K562 (cell line): Measurements from ENCODE around the gene B3GAT2. TPM values are rescaled to one million over a fixed set of nuclear protein-coding genes. Genes with fewer than 3 reads are reported as not detected.

Experiments
- ATAC-seq: fragments of 200-7000 bp; cut with Tn5 transposase; 3 replicates; pipeline ENCODE4 v1.9.1; 2020; ENCODE audit warnings: moderate library complexity
- BruUV-seq: library from RNA; stranded (reverse); fragments of 400-500 nt; replicated peaks from 2 replicates; lab custom pipeline; 2021; lab: Mats Ljungman, UMichigan
- CTCF ChIA-PET: fragments of 300-600 bp; formaldehyde crosslinking; extraction: SDS; loops from one replicate; lab custom pipeline; 2021; ENCODE audit warnings: low intra/inter-chr PET ratio; lab: Yijun Ruan, JAX
- POLR2A ChIA-PET: fragments of 300-600, 350-650 bp; sonication (Branson Sonifier 250); formaldehyde crosslinking; extraction: SDS; loops from one replicate; lab custom pipeline; 2021; ENCODE audit warnings: antibody characterized with exemption, inconsistent platforms; lab: Yijun Ruan, JAX
- DNase-seq, 4 experiments: peaks; one replicate each; pipeline versions ENCODE4 v3.0.0 to v3.0.0-alpha.2; 2011 to 2018; ENCODE audit warnings: low spot score in 3 of 4, mixed read lengths in 3 of 4; ENCODE audit errors: extremely low read depth in 1 of 4
- FAIRE-seq: peaks from 2 replicates; lab custom pipeline; 2011; peaks lifted over from hg19 to GRCh38; lab: Jason Lieb, UNC
- H2AFZ ChIP-seq: 2 replicates; pipeline ENCODE4 v1.6.0; 2011; ENCODE audit warnings: low read depth, low read length, control low read depth, inconsistent platforms
- H3K27ac ChIP-seq: fragments of 200-600 bp; 3 replicates; pipeline ENCODE4 v1.8.0; 2011; ENCODE audit warnings: low read depth, mild to moderate bottlenecking, control low read depth, inconsistent platforms, low read length, moderate library complexity, mixed read lengths; ENCODE audit errors: extremely low read depth
- H3K27me3 ChIP-seq, 2 experiments: fragments of 300-600 bp in 1 of 2; 2 replicates in 1 of 2; 3 replicates in 1 of 2; pipeline versions ENCODE4 v1.6.0 to v1.8.0; 2011; ENCODE audit warnings: inconsistent platforms in 2 of 2, low read length in 2 of 2, mild to moderate bottlenecking in 1 of 2, mixed read lengths in 1 of 2, moderate library complexity in 1 of 2; ENCODE audit not compliant: control insufficient read depth in 2 of 2, insufficient read depth in 2 of 2
- H3K36me3 ChIP-seq: fragments of 300-600 bp; 3 replicates; pipeline ENCODE4 v1.8.0; 2011; ENCODE audit warnings: mild to moderate bottlenecking, low read length, inconsistent platforms; ENCODE audit not compliant: control insufficient read depth, insufficient read depth
- H3K4me1 ChIP-seq, 2 experiments: fragments of 200-600 bp in 1 of 2; replicated peaks in 1 of 2; 2 replicates in 1 of 2; 3 replicates in 1 of 2; pipeline versions ENCODE4 v1.5.1 to v1.8.0; 2011; ENCODE audit warnings: inconsistent platforms in 2 of 2, low read length in 2 of 2, mild to moderate bottlenecking in 1 of 2, mixed read lengths in 1 of 2, moderate library complexity in 1 of 2; ENCODE audit not compliant: control insufficient read depth in 2 of 2, insufficient read depth in 2 of 2
- H3K4me2 ChIP-seq: 2 replicates; pipeline ENCODE4 v1.6.1; 2011; ENCODE audit warnings: low read length, control low read depth, inconsistent platforms, mixed read lengths; ENCODE audit not compliant: insufficient read depth
- H3K4me3 ChIP-seq: fragments of 200-600 bp; sonication (generic), shearing (Covaris generic); 2 replicates; pipeline ENCODE4 v1.5.1; 2016; ENCODE audit warnings: control low read depth, inconsistent platforms
- H3K79me2 ChIP-seq: fragments of 200-600 bp; 3 replicates; pipeline ENCODE4 v1.8.0; 2011; ENCODE audit warnings: low read length, inconsistent platforms; ENCODE audit not compliant: control insufficient read depth, insufficient read depth
- H3K9ac ChIP-seq, 2 experiments: 2 replicates each; pipeline versions ENCODE4 v1.6.0 to v1.6.1; 2011; ENCODE audit warnings: low read depth in 2 of 2, low read length in 2 of 2, control low read depth in 1 of 2, inconsistent platforms in 1 of 2, mild to moderate bottlenecking in 1 of 2, mixed read lengths in 1 of 2; ENCODE audit not compliant: insufficient read depth in 1 of 2
- H3K9me1 ChIP-seq: one replicate; pipeline ENCODE4 v1.6.0; 2011; ENCODE audit warnings: inconsistent platforms, mild to moderate bottlenecking, low read length, moderate library complexity; ENCODE audit not compliant: control insufficient read depth, insufficient read depth
- H3K9me3 ChIP-seq: replicated peaks from 2 replicates; pipeline ENCODE4 v1.5.1; 2011; ENCODE audit warnings: low read depth, low read length, inconsistent platforms; ENCODE audit not compliant: control insufficient read depth, insufficient read depth
- H4K20me1 ChIP-seq: replicated peaks from 2 replicates; pipeline ENCODE4 v1.6.1; 2011; ENCODE audit warnings: low read length, inconsistent platforms, mixed read lengths; ENCODE audit not compliant: control insufficient read depth, insufficient read depth
- PYGO2 ChIP-seq: fragments of 450-650 bp; IDR thresholded peaks from 2 replicates; pipeline ENCODE4 v1.6.1; 2016; ENCODE audit warnings: mild to moderate bottlenecking, missing genetic modification characterization, moderate library complexity, missing compliant biosample characterization
- RAD51 ChIP-seq: fragments of 450-650 bp; IDR thresholded peaks from 2 replicates; pipeline ENCODE4 v1.7.1; 2016; ENCODE audit warnings: low read depth, mild to moderate bottlenecking, borderline replicate concordance
- RBM39 ChIP-seq: fragments of 200-400 bp; formaldehyde crosslinking; optimal IDR thresholded peaks from 2 replicates; pipeline ENCODE3; 2018; ENCODE audit warnings: low read depth, low read length
- ZNF146 ChIP-seq: IDR thresholded peaks from one replicate; pipeline ENCODE4 v1.6.1; 2018; ENCODE audit warnings: missing compliant biosample characterization; ENCODE audit not compliant: unreplicated experiment
- WGBS: fragments of 100-300 bp; shearing (Covaris generic); methylation state at CpG from one replicate; pipeline ENCODE4 v1.1.6; 2016; ENCODE audit warnings: low coverage, mixed read lengths; ENCODE audit not compliant: insufficient coverage; ENCODE audit errors: missing lambda C conversion rate; 5-methylcytosine and 5-hydroxymethylcytosine counted together
- in situ Hi-C: fragments of 300-500 bp; cut with MboI; formaldehyde crosslinking; loops from 4 replicates; pipeline ENCODE4 v1.15.0; 2018; ENCODE audit warnings: inconsistent platforms, mixed read lengths
- intact Hi-C: fragments of 100-400 bp; cut with micrococcal nuclease; formaldehyde crosslinking; loops from 2 replicates; pipeline ENCODE4 v1.14.2; 2022
- polyA plus RNA-seq, 8 experiments: library from polyadenylated mRNA; depleted of rRNA in 4 of 8; stranded (reverse) in 5 of 8; unstranded in 3 of 8; fragments of >200 nt; fragmentation: Nextera tagmentation in 2 of 8; fragmentation: Illumina TruSeq in 1 of 8; extraction: Ambion mirVana in 2 of 8; extraction: Trizol in 1 of 8; gene quantifications; 2 replicates each; pipeline versions ENCODE4 v1.2.1 to v1.2.3, GENCODE V29; 2011 to 2014; ENCODE audit warnings: inconsistent platforms in 1 of 8, missing spikeins in 1 of 8
- total RNA-seq, 7 experiments: library from RNA; depleted of rRNA in 6 of 7; stranded (reverse); fragments of >200 nt in 6 of 7; fragmentation: Illumina TruSeq in 2 of 7; extraction: Trizol in 2 of 7; gene quantifications; 2 replicates each; pipeline versions ENCODE4 v1.2.1 to v1.2.3, GENCODE V29; 2011 to 2021; ENCODE audit warnings: low replicate concordance in 1 of 7

B3GAT2 gene
- total and polyA plus RNA-seq, 9 of the 15 experiments (the other 6 are each of a cell fraction or from before 2014, with no cell fraction given) = 0.01 to 0.43 (median 0.04) TPM; not detected in 4

GRCh38 chr6:70834520-70834919, 122.3 kb downstream of the B3GAT2 start:
- Histone ChIP-seq H3K79me2 (no peaks in the 10 kb centered on the region), H3K4me3 (no peak overlapping the region), H3K4me1 (peaks cover 0 to 6% of the 10 kb centered on the region in 2 experiments; a peak in 2 of 5 replicates), H3K27ac (no peak overlapping the region), H3K27me3 (no peaks in the 10 kb centered on the region), H3K9me1 (no peaks in the 10 kb centered on the region), H3K4me2 (no peak overlapping the region), H3K9ac (no peak overlapping the region), H3K9me3 (no peaks in the 10 kb centered on the region), H4K20me1 (no peaks in the 10 kb centered on the region), H2AFZ (no peak overlapping the region)
- no peak for DNase-seq
- in situ Hi-C loops = no loop called here
- BruUV-seq = no TSS peak
- no peak for FAIRE-seq
- ChIA-PET CTCF (no interaction called here), POLR2A (no interaction called here)
- intact Hi-C loops = no loop called here
- 30% methylated on average over 2 of the region's 2 CpGs for WGBS
- ATAC-seq = no peak
- TF ChIP-seq RAD51 (no peak), RBM39 (no peak)
- TF ChIP-seq, all 486 proteins: peak for 0
- H3K36me3 ChIP-seq = no peaks in the 10 kb centered on the region

- FAIRE-seq = no peak
- ChIA-PET CTCF (no interaction called here), POLR2A (no interaction called here)
- H4K20me1 ChIP-seq = no peaks in the 10 kb centered on the region
- no peaks in the 10 kb centered on the region for H3K79me2 ChIP-seq
- ATAC-seq = no peak
- no TSS peak for BruUV-seq
- no peak overlapping the region for H3K27ac ChIP-seq
- no peaks in the 10 kb centered on the region for H3K27me3 ChIP-seq
- H3K4me1 ChIP-seq = no peaks in the 10 kb centered on the region
- in situ Hi-C loops = no loop called here
- 17% methylated on average over 3 of the region's 3 CpGs for WGBS
- H3K4me2 ChIP-seq = no peak overlapping the region
- no peak overlapping the region for H3K4me3 ChIP-seq
- intact Hi-C loops = no loop called here
- no peak overlapping the region for H2AFZ ChIP-seq
- no peaks in the 10 kb centered on the region for H3K36me3 ChIP-seq
- no peaks in the 10 kb centered on the region for H3K9me1 ChIP-seq
- H3K9me3 ChIP-seq = no peaks in the 10 kb centered on the region
- TF ChIP-seq PYGO2 = no peak
- TF ChIP-seq ZNF146 (CRISPR knock-in tag) = peak; percentile 68
- TF ChIP-seq, all 486 proteins: peak for 1
- no peak for DNase-seq
- no peak overlapping the region for H3K9ac ChIP-seq
Observed at GRCh38 chr6:70831427-70831826, 125.4 kb downstream of the B3GAT2 start.
